Liver (tissue), 9 donors: Measurements from ENCODE around the gene BRINP1. TPM values are rescaled to one million over a fixed set of nuclear protein-coding genes. Genes with fewer than 3 reads are reported as not detected.

Experiments
- DNase-seq: peaks from one replicate; pipeline ENCODE4 v3.0.0-alpha.2; 2017; ENCODE audit warnings: low spot score
- H3K27ac ChIP-seq, 2 donors: one replicate each; pipeline ENCODE4 v1.7.0; 2013; ENCODE audit warnings: inconsistent platforms in 2 of 2, low read length in 2 of 2, control low read depth in 1 of 2, low read depth in 1 of 2, mild to moderate bottlenecking in 1 of 2
- H3K27me3 ChIP-seq, 4 donors: one replicate each; pipeline versions ENCODE4 v1.6.1 to v1.7.0; 2013; ENCODE audit warnings: low read length in 3 of 4, inconsistent platforms in 1 of 4, mild to moderate bottlenecking in 1 of 4, moderate library complexity in 1 of 4; ENCODE audit not compliant: control insufficient read depth in 4 of 4, insufficient read depth in 4 of 4
- H3K36me3 ChIP-seq, 4 donors: one replicate each; pipeline versions ENCODE4 v1.6.1 to v1.7.0; 2013; ENCODE audit warnings: low read length in 3 of 4, mild to moderate bottlenecking in 3 of 4, low read depth in 1 of 4, moderate library complexity in 1 of 4; ENCODE audit not compliant: control insufficient read depth in 4 of 4, insufficient read depth in 3 of 4
- H3K4me1 ChIP-seq, 4 donors: one replicate each; pipeline versions ENCODE4 v1.6.1 to v1.7.0; 2013; ENCODE audit warnings: low read length in 3 of 4, mild to moderate bottlenecking in 3 of 4, moderate library complexity in 1 of 4; ENCODE audit not compliant: control insufficient read depth in 4 of 4, insufficient read depth in 4 of 4
- H3K4me3 ChIP-seq, 3 donors: one replicate each; pipeline versions ENCODE4 v1.6.1 to v1.7.0; 2013; ENCODE audit warnings: low read length in 3 of 3, control low read depth in 1 of 3, low read depth in 1 of 3, mild to moderate bottlenecking in 1 of 3
- H3K9ac ChIP-seq, 2 donors: one replicate each; pipeline ENCODE4 v1.7.0; 2013; ENCODE audit warnings: low read length in 2 of 2, mild to moderate bottlenecking in 2 of 2, moderate library complexity in 2 of 2, control low read depth in 1 of 2, low read depth in 1 of 2
- H3K9me3 ChIP-seq, 4 donors: one replicate each; pipeline versions ENCODE4 v1.6.1 to v1.7.0; 2013; ENCODE audit warnings: low read length in 3 of 4; ENCODE audit not compliant: control insufficient read depth in 4 of 4
- CTCF ChIP-seq: fragments of 150-350 bp; IDR thresholded peaks from 2 replicates; pipeline ENCODE4 v1.5.1; 2017; ENCODE audit warnings: improper control_type of control experiment, low read depth, low read length; ENCODE audit not compliant: missing input control
- EGR1 ChIP-seq, 2 donors: IDR thresholded peaks; 2 replicates each; pipeline ENCODE4 v1.6.1; 2016 to 2018; ENCODE audit warnings: antibody characterized with exemption in 2 of 2, low read depth in 2 of 2
- FOXA1 ChIP-seq: IDR thresholded peaks from 2 replicates; pipeline ENCODE4 v1.6.1; 2016; ENCODE audit warnings: antibody characterized with exemption
- FOXA2 ChIP-seq: IDR thresholded peaks from 2 replicates; pipeline ENCODE4 v1.6.1; 2016; ENCODE audit warnings: antibody characterized with exemption
- HNF4A ChIP-seq, 2 donors: conservative IDR thresholded peaks; 2 replicates each; pipeline ENCODE4 v1.6.1; 2016; ENCODE audit warnings: antibody characterized with exemption in 2 of 2, mild to moderate bottlenecking in 2 of 2
- HNF4G ChIP-seq: IDR thresholded peaks from 2 replicates; pipeline ENCODE4 v1.6.1; 2016; ENCODE audit warnings: antibody characterized with exemption
- JUND ChIP-seq, 2 donors: IDR thresholded peaks; 2 replicates each; pipeline ENCODE4 v1.6.1; 2016; ENCODE audit warnings: antibody characterized with exemption in 2 of 2
- MAX ChIP-seq: IDR thresholded peaks from 2 replicates; pipeline ENCODE4 v1.6.1; 2016; ENCODE audit warnings: antibody characterized with exemption
- NR2F2 ChIP-seq: IDR thresholded peaks from 2 replicates; pipeline ENCODE4 v1.6.1; 2016; ENCODE audit warnings: antibody characterized with exemption
- RAD21 ChIP-seq, 2 donors: IDR thresholded peaks; 2 replicates each; pipeline ENCODE4 v1.6.1; 2016; ENCODE audit warnings: antibody characterized with exemption in 2 of 2, mild to moderate bottlenecking in 2 of 2
- REST ChIP-seq: IDR thresholded peaks from 2 replicates; pipeline ENCODE4 v1.6.1; 2016; ENCODE audit warnings: antibody characterized with exemption, mild to moderate bottlenecking
- RXRA ChIP-seq, 2 donors: IDR thresholded peaks; 2 replicates each; pipeline ENCODE4 v1.6.1; 2017 to 2018; ENCODE audit warnings: antibody characterized with exemption in 2 of 2, mild to moderate bottlenecking in 1 of 2
- SP1 ChIP-seq: IDR thresholded peaks from 2 replicates; pipeline ENCODE4 v1.6.1; 2018; ENCODE audit warnings: antibody characterized with exemption, mild to moderate bottlenecking
- TAF1 ChIP-seq: conservative IDR thresholded peaks from 2 replicates; pipeline ENCODE4 v1.6.1; 2016; ENCODE audit warnings: antibody characterized with exemption, mild to moderate bottlenecking
- YY1 ChIP-seq: IDR thresholded peaks from 2 replicates; pipeline ENCODE4 v1.6.1; 2016; ENCODE audit warnings: antibody characterized with exemption, mild to moderate bottlenecking
- ZBTB33 ChIP-seq: IDR thresholded peaks from 2 replicates; pipeline ENCODE4 v1.6.1; 2016; ENCODE audit warnings: antibody characterized with exemption
- WGBS: extraction: QIAGEN DNeasy Blood & Tissue Kit; methylation state at CpG from one replicate; pipeline ENCODE4 v1.1.7; 2013; 5-methylcytosine and 5-hydroxymethylcytosine counted together
- polyA plus RNA-seq, 2 donors: library from polyadenylated mRNA; stranded (reverse) in 1 of 2; unstranded in 1 of 2; fragments of 200-250 nt in 1 of 2; fragments of >200 nt in 1 of 2; fragmentation: Nextera tagmentation in 1 of 2; extraction: Ambion mirVana in 1 of 2; gene quantifications; one replicate each; pipeline versions ENCODE4 v1.2.1 to v1.2.3, GENCODE V29; 2013 to 2015
- total RNA-seq, 2 donors: library from RNA; depleted of rRNA; stranded (reverse); fragments of >200 nt; gene quantifications; one replicate each; pipeline ENCODE4 v1.2.3, GENCODE V29; 2014
- donor health status: healthy.
- donor health status: healthy.
- donor health status: healthy.
- donor health status: healthy.
- donor health status: healthy.

BRINP1 gene
- total and polyA plus RNA-seq, 4 donors, result under 0.01 to 0.43 (median 0.18) TPM

- TF ChIP-seq MAX, result no peak
These were observed 144.8 kb downstream of the BRINP1 start (continued) for GRCh38 chr9:119224431-119224830.

- H3K36me3 ChIP-seq, result no peaks in the 10 kb centered on the region
- H3K27me3 ChIP-seq, result no peaks in the 10 kb centered on the region
- H3K27ac ChIP-seq, result no peak overlapping the region
- DNase-seq, result no peak
- no peak overlapping the region for H3K9ac ChIP-seq
- H3K4me1 ChIP-seq, result no peaks in the 10 kb centered on the region
- WGBS, result 75% methylated on average over 4 of the region's 4 CpGs
- no peak for TF ChIP-seq ZBTB33
- TF ChIP-seq FOXA2, result no peak
- TF ChIP-seq HNF4A (conservative IDR thresholded peaks at IDR 0.05), result no peak
- no peak for TF ChIP-seq REST
- no peak for TF ChIP-seq JUND (IDR thresholded peaks at IDR 0.05)
- TF ChIP-seq NR2F2, result no peak
- TF ChIP-seq HNF4G, result no peak
- no peak for TF ChIP-seq YY1
- no peak for TF ChIP-seq EGR1 (IDR thresholded peaks at IDR 0.05; ENCODE audit: low read depth in 2 of 2)
- no peak for TF ChIP-seq FOXA1
- no peak for TF ChIP-seq RAD21 (IDR thresholded peaks at IDR 0.05)
- no peak for TF ChIP-seq RXRA (IDR thresholded peaks at IDR 0.05)
- TF ChIP-seq SP1, result no peak
- no peak for TF ChIP-seq CTCF
- H3K9me3 ChIP-seq, result peaks cover 0 to 2% (median 0%) of the 10 kb centered on the region in 4 donors
- H3K4me3 ChIP-seq, result no peak overlapping the region
These were observed 148.0 kb downstream of the BRINP1 start for GRCh38 chr9:119221276-119221675.

GRCh38 chr9:119218293-119218692, 150.9 kb downstream of the BRINP1 start:
- no peak overlapping the region for H3K27ac ChIP-seq
- WGBS, result 53% methylated on average over 7 of the region's 7 CpGs
- no peaks in the 10 kb centered on the region for H3K36me3 ChIP-seq
- H3K4me1 ChIP-seq, result no peaks in the 10 kb centered on the region
- H3K27me3 ChIP-seq, result no peaks in the 10 kb centered on the region
- H3K4me3 ChIP-seq, result no peak overlapping the region
- H3K9ac ChIP-seq, result no peak overlapping the region
- no peak for DNase-seq
- peaks cover 0 to 2% (median 0%) of the 10 kb centered on the region in 4 donors for H3K9me3 ChIP-seq
- TF ChIP-seq JUND (IDR thresholded peaks at IDR 0.05), result no peak
- no peak for TF ChIP-seq CTCF
- TF ChIP-seq RXRA (IDR thresholded peaks at IDR 0.05), result no peak
- no peak for TF ChIP-seq RAD21 (IDR thresholded peaks at IDR 0.05)
- no peak for TF ChIP-seq TAF1
- no peak for TF ChIP-seq ZBTB33
- TF ChIP-seq SP1, result no peak
